HepG2 (cell line): ENCODE results near the gene CENPL. TPM values are rescaled to one million over a fixed set of nuclear protein-coding genes. Genes with fewer than 3 reads are reported as not detected.
A peak's percentile ranks its signal among the peaks of the same experiment; 100 is the strongest.

Experiments used
- ATAC-seq: fragments of 200-7000 bp; cut with Tn5 transposase; 3 replicates; pipeline ENCODE4 v1.9.1; 2020; ENCODE audit warnings: mild to moderate bottlenecking, moderate library complexity
- BruUV-seq: library from RNA; stranded (reverse); fragments of 400-500 nt; replicated peaks from 2 replicates; lab custom pipeline; 2021; lab: Mats Ljungman, UMichigan
- CTCF ChIA-PET: fragments of 300-600 bp; formaldehyde crosslinking; extraction: SDS; loops from one replicate; lab custom pipeline; 2021; ENCODE audit warnings: low total read pairs, inconsistent platforms, low intra/inter-chr PET ratio; lab: Yijun Ruan, JAX
- POLR2A ChIA-PET: fragments of 350-600 bp; sonication (Branson Sonifier 250); formaldehyde crosslinking; loops from one replicate; lab custom pipeline; 2020; ENCODE audit warnings: antibody characterized with exemption, inconsistent platforms; lab: Yijun Ruan, JAX
- DNase-seq: peaks from one replicate; pipeline ENCODE4 v3.0.0-alpha.2; 2015; ENCODE audit warnings: low spot score
- FAIRE-seq: peaks from 3 replicates; lab custom pipeline; 2011; peaks lifted over from hg19 to GRCh38; lab: Jason Lieb, UNC
- H2AFZ ChIP-seq: one replicate; pipeline ENCODE4 v1.6.1; 2011; ENCODE audit warnings: low read length, inconsistent platforms
- H3K27ac ChIP-seq: fragments of 300-600 bp; 3 replicates; pipeline ENCODE4 v1.8.0; 2011; ENCODE audit warnings: mixed run types, mild to moderate bottlenecking, mixed read lengths, low read length, inconsistent platforms; ENCODE audit not compliant: insufficient read depth; ENCODE audit errors: extremely low read length
- H3K27me3 ChIP-seq, 2 experiments: fragments of 200-600 bp in 1 of 2; 2 replicates in 1 of 2; 3 replicates in 1 of 2; pipeline versions ENCODE4 v1.6.0 to v1.8.0; 2011; ENCODE audit warnings: low read length in 2 of 2, mild to moderate bottlenecking in 2 of 2, moderate library complexity in 2 of 2, inconsistent platforms in 1 of 2; ENCODE audit not compliant: insufficient read depth in 2 of 2, control insufficient read depth in 1 of 2
- H3K36me3 ChIP-seq, 2 experiments: fragments of 200-600 bp in 1 of 2; replicated peaks in 1 of 2; 2 replicates in 1 of 2; 3 replicates in 1 of 2; pipeline versions ENCODE4 v1.5.1 to v1.8.0; 2011; ENCODE audit warnings: low read length in 2 of 2, inconsistent platforms in 1 of 2; ENCODE audit not compliant: insufficient read depth in 2 of 2, control insufficient read depth in 1 of 2
- H3K4me1 ChIP-seq: 2 replicates; pipeline ENCODE4 v1.5.1; 2012; ENCODE audit warnings: low read length, inconsistent platforms; ENCODE audit not compliant: insufficient read depth
- H3K4me2 ChIP-seq: 2 replicates; pipeline ENCODE4 v1.6.0; 2011; ENCODE audit warnings: low read depth, low read length, inconsistent platforms
- H3K4me3 ChIP-seq, 3 experiments: fragments of 200-600 bp in 1 of 3; sonication (generic), shearing (Covaris generic) in 1 of 3; replicated peaks in 1 of 3; 2 replicates each; pipeline ENCODE4 v1.5.1; 2011 to 2016; ENCODE audit warnings: low read length in 3 of 3, inconsistent platforms in 2 of 3, low read depth in 2 of 3, mild to moderate bottlenecking in 2 of 3, control low read depth in 1 of 3, mixed read lengths in 1 of 3; ENCODE audit not compliant: insufficient read depth in 1 of 3
- H3K79me2 ChIP-seq: one replicate; pipeline ENCODE4 v1.6.1; 2011; ENCODE audit warnings: low read length, inconsistent platforms; ENCODE audit not compliant: insufficient read depth
- H3K9ac ChIP-seq: 2 replicates; pipeline ENCODE4 v1.6.0; 2011; ENCODE audit warnings: mild to moderate bottlenecking, low read depth, low read length, inconsistent platforms; ENCODE audit not compliant: insufficient read depth
- H3K9me3 ChIP-seq: 2 replicates; pipeline ENCODE4 v1.5.1; 2012; ENCODE audit warnings: mild to moderate bottlenecking, low read length
- H4K20me1 ChIP-seq: 2 replicates; pipeline ENCODE4 v1.6.0; 2011; ENCODE audit warnings: inconsistent platforms, mild to moderate bottlenecking, low read length, moderate library complexity; ENCODE audit not compliant: insufficient read depth
- ATF7 ChIP-seq, 2 experiments: fragments of 450-650 bp in 1 of 2; sonication (generic) in 1 of 2; formaldehyde crosslinking in 1 of 2; IDR thresholded peaks; 2 replicates each; pipeline versions ENCODE4 v1.4.0 to v1.6.1; 2016 to 2020; ENCODE audit warnings: antibody characterized with exemption in 1 of 2, mild to moderate bottlenecking in 1 of 2, missing genetic modification reagents in 1 of 2
- CHD4 ChIP-seq: fragments of 200-600 bp; sonication (generic); IDR thresholded peaks from 2 replicates; pipeline ENCODE4 v1.7.0; 2017; ENCODE audit warnings: mild to moderate bottlenecking, low read length, borderline replicate concordance
- CREB1 ChIP-seq, 2 experiments: fragments of 450-650 bp in 1 of 2; IDR thresholded peaks; 2 replicates each; pipeline ENCODE4 v1.6.1; 2016 to 2017; ENCODE audit warnings: control low read depth in 1 of 2, mild to moderate bottlenecking in 1 of 2, missing compliant biosample characterization in 1 of 2, missing genetic modification characterization in 1 of 2
- EEA1 ChIP-seq: sonication (generic); formaldehyde crosslinking; IDR thresholded peaks from 2 replicates; pipeline ENCODE4 v1.5.1; 2020; ENCODE audit warnings: mild to moderate bottlenecking, missing genetic modification reagents, borderline replicate concordance
- EP300 ChIP-seq, 3 experiments: sonication (generic) in 1 of 3; formaldehyde crosslinking in 1 of 3; IDR thresholded peaks; 2 replicates each; pipeline versions ENCODE4 v1.5.1 to v1.6.1; 2011 to 2020; ENCODE audit warnings: low read depth in 2 of 3, low read length in 2 of 3, borderline replicate concordance in 1 of 3, improper control_type of control experiment in 1 of 3, mild to moderate bottlenecking in 1 of 3, missing genetic modification reagents in 1 of 3, moderate library complexity in 1 of 3
- PHF5A ChIP-seq: IDR thresholded peaks from one replicate; pipeline ENCODE4 v1.6.1; 2018; ENCODE audit warnings: low read depth, missing genetic modification reagents; ENCODE audit not compliant: unreplicated experiment
- SCMH1 ChIP-seq: sonication (generic); formaldehyde crosslinking; IDR thresholded peaks from 2 replicates; pipeline ENCODE4 v1.9.0; 2021; ENCODE audit warnings: missing genetic modification reagents, mild to moderate bottlenecking, borderline replicate concordance
- TOE1 ChIP-seq: sonication (generic); formaldehyde crosslinking; IDR thresholded peaks from 2 replicates; pipeline ENCODE4 v1.4.0; 2020; ENCODE audit warnings: mild to moderate bottlenecking, missing genetic modification reagents
- WGBS: methylation state at CpG from one replicate; pipeline ENCODE4 v1.1.6; 2017; ENCODE audit warnings: low lambda C conversion rate; 5-methylcytosine and 5-hydroxymethylcytosine counted together
- in situ Hi-C: cut with HindIII; loops from 2 replicates; pipeline ENCODE4 v1.10.0; 2017; ENCODE audit warnings: low pct_unique_long_range_greater_than_20kb; ENCODE audit not compliant: extremely low pct_ligation_motif_present
- intact Hi-C: fragments of 100-400 bp; cut with micrococcal nuclease; formaldehyde crosslinking; loops from one replicate; pipeline ENCODE4 v1.10.0; 2022; ENCODE audit not compliant: unreplicated experiment
- polyA plus RNA-seq, 8 experiments: library from polyadenylated mRNA; depleted of rRNA in 3 of 8; stranded (reverse) in 7 of 8; unstranded in 1 of 8; fragments of >200 nt; fragmentation: Illumina TruSeq in 4 of 8; extraction: Trizol in 4 of 8; gene quantifications; 2 replicates each; pipeline versions ENCODE4 v1.2.1 to v1.2.3, GENCODE V29; 2011 to 2016; ENCODE audit warnings: low read depth in 4 of 8, missing spikeins in 1 of 8, mixed read lengths in 1 of 8; ENCODE audit not compliant: insufficient read depth in 1 of 8
- total RNA-seq, 5 experiments: library from RNA; depleted of rRNA; stranded (reverse); fragments of >200 nt; fragmentation: Illumina TruSeq; extraction: Trizol; gene quantifications; 2 replicates each; pipeline ENCODE4 v1.2.3, GENCODE V29; 2016; ENCODE audit warnings: low read depth in 1 of 5

Gene CENPL
- total and polyA plus RNA-seq, 2 of the 13 experiments (the other 11 are each of a cell fraction or from before 2014, with no cell fraction given) = 4.4 to 14.2 TPM

DNA sequence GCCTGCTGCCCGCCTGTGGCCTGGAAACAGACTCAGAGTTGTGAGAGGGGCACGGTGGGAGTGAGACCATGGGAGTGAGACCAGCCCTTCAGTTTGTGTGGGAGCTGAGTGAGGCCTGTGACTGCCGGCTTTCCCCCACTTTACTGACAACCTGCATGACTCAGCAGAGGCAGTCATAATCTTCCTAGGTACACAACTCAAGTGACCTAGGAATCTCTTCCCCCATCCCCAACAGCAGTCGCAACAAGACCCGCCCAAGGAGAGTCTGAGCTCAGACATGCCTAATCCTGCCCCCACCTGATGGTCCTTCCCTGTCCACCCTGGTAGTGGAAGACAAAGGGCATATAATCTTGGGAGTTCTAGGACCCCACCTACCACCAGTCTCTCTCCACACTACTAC is 65.7 kb downstream of the CENPL start (continued):
- no peak for TF ChIP-seq EP300 (IDR thresholded peaks at IDR 0.05; ENCODE audit: low read depth in 2 of 2, low read length in 2 of 2)
- TF ChIP-seq EP300 (CRISPR knock-in tag; IDR thresholded peaks at IDR 0.05; ENCODE audit: borderline replicate concordance) = no peak

DNA sequence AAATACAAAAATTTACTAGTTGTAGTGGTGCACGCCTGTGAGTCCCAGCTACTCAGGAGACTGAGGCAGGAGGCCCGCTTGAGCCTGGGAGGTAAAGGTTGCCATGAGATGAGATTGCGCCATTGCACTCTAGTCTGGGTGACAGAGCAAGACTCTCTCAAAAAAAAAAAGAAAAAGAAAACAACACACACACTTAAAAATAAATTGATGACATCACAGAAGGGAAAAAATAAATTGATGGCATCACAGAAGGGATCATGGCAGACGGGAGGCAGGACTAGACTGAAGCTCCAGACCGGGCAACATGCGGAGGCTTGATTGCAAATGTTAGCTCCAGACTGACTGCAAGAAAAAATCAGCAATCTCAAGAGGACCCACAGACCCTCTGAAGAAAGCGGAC is 66.6 kb downstream of the CENPL start:
- Histone ChIP-seq H3K4me3 (no peak overlapping the region), H2AFZ (no peak overlapping the region), H3K27ac (no peak overlapping the region), H3K36me3 (peaks cover 8 to 34% of the 10 kb centered on the region in 2 experiments), H3K4me2 (no peak overlapping the region), H3K9me3 (no peaks in the 10 kb centered on the region), H4K20me1 (no peaks in the 10 kb centered on the region), H3K4me1 (peaks cover 8% of the 10 kb centered on the region), H3K27me3 (no peaks in the 10 kb centered on the region), H3K79me2 (no peaks in the 10 kb centered on the region), H3K9ac (no peak overlapping the region)
- CTCF ChIA-PET = no interaction called here
- no peak for ATAC-seq
- WGBS = 97% methylated on average over 7 of the region's 7 CpGs
- intact Hi-C loops = no loop called here
- no peak for FAIRE-seq
- in situ Hi-C loops = no loop called here
- no peak for DNase-seq
- TF ChIP-seq SCMH1 (CRISPR knock-in tag) (no peak), ATF7 (IDR thresholded peaks at IDR 0.05) (peak; percentile 78), ATF7 (CRISPR knock-in tag; IDR thresholded peaks at IDR 0.05) (no peak), TOE1 (CRISPR knock-in tag) (no peak), EEA1 (CRISPR knock-in tag) (no peak), CHD4 (no peak), CREB1 (IDR thresholded peaks at IDR 0.05) (peak; percentile 82), CREB1 (CRISPR knock-in tag; IDR thresholded peaks at IDR 0.05) (no peak), PHF5A (no peak)
- BruUV-seq = no TSS peak
- POLR2A ChIA-PET = no interaction called here
